Renal pelvis (tissue), 4 donors: ENCODE data around the gene ABI3BP. TPM values are rescaled to one million over a fixed set of nuclear protein-coding genes. Genes with fewer than 3 reads are reported as not detected.

Source experiments
- DNase-seq: peaks from one replicate; pipeline ENCODE4 v3.0.0-alpha.2; 2013
- polyA plus RNA-seq, 3 donors: library from polyadenylated mRNA; unstranded; fragments of 120-200 nt; gene quantifications; one replicate each; pipeline ENCODE4 v1.2.1, GENCODE V29; 2013; ENCODE audit not compliant: insufficient read length in 3 of 3

ABI3BP gene
- polyA plus RNA-seq, 3 donors, result 13.5 to 26.7 (median 15.1) TPM

GRCh38 chr3:100988080-100988479 lies 5.1 kb downstream of the ABI3BP start:
- DNase-seq, result no peak

- DNase-seq, result no peak
These were observed 8.9 kb downstream of the ABI3BP start for GRCh38 chr3:100984308-100984707.

- DNase-seq, result no peak
These were observed 10.5 kb downstream of the ABI3BP start for GRCh38 chr3:100982710-100983109.

GRCh38 chr3:100981164-100981911 lies 11.9 kb downstream of the ABI3BP start:
- DNase-seq, result no peak

GRCh38 chr3:100978011-100978659 lies 15.1 kb downstream of the ABI3BP start:
- DNase-seq, result no peak

- DNase-seq, result no peak
These were observed 16.6 kb downstream of the ABI3BP start for GRCh38 chr3:100976611-100977010.

- DNase-seq, result no peak
These were observed 17.5 kb downstream of the ABI3BP start for GRCh38 chr3:100975714-100976113.

GRCh38 chr3:100973594-100973993 lies 19.6 kb downstream of the ABI3BP start:
- no peak for DNase-seq

GRCh38 chr3:100972867-100973266 lies 20.4 kb downstream of the ABI3BP start:
- no peak for DNase-seq

- no peak for DNase-seq
These were observed 20.8 kb downstream of the ABI3BP start for GRCh38 chr3:100972301-100972844.

GRCh38 chr3:100971798-100972197 lies 21.4 kb downstream of the ABI3BP start:
- DNase-seq, result no peak

GRCh38 chr3:100970477-100970990 lies 22.7 kb downstream of the ABI3BP start:
- DNase-seq, result no peak

- DNase-seq, result no peak
These were observed 24.0 kb downstream of the ABI3BP start for GRCh38 chr3:100968932-100969906.

- no peak for DNase-seq
These were observed 26.4 kb downstream of the ABI3BP start for GRCh38 chr3:100966807-100967206.

- no peak for DNase-seq
These were observed 27.2 kb downstream of the ABI3BP start for GRCh38 chr3:100966049-100966491.

GRCh38 chr3:100963041-100963440 lies 30.2 kb downstream of the ABI3BP start:
- DNase-seq, result no peak

- DNase-seq, result no peak
These were observed 35.8 kb downstream of the ABI3BP start for GRCh38 chr3:100957261-100957986.

- no peak for DNase-seq
These were observed 36.9 kb downstream of the ABI3BP start for GRCh38 chr3:100956276-100956675.

- no peak for DNase-seq
These were observed 38.2 kb downstream of the ABI3BP start for GRCh38 chr3:100954990-100955389.

- DNase-seq, result no peak
These were observed 38.9 kb downstream of the ABI3BP start for GRCh38 chr3:100954199-100954935.
